NCI-H187 (cell line): ENCODE data around the gene KSR2.
A peak's percentile ranks its signal among the peaks of the same experiment; 100 is the strongest.
"Not testable (repeated sequence)": the region's sequence is repeated elsewhere in the genome, so short reads cannot be mapped to it uniquely, and the experiment has no call there.

ENCODE experiments used
- DNase-seq, 2 experiments: peaks; one replicate each; lab custom pipeline; 2025; lab: John Stamatoyannopoulos, UW

The KSR2 gene

DNA sequence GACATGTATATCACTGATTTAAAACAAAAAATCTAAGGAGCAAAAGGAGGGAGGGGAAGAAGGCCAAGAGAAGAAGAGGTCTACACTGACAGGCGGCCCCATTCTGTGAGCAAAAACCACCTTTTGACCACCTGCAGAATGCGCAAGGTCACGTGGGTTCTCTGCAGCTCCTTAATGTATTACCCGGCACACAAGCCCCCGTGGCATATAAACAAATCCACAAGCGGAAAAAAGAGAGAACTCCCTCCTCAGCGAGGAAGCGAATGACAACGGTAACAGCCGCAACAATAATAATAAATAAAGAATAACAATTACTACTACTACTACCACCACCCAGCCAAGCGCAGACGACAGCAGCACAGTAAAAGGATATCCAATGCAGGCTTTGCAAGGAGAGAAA is 1.3 kb downstream of the KSR2 start:
- peak; percentile 17 to 21 for DNase-seq

DNA sequence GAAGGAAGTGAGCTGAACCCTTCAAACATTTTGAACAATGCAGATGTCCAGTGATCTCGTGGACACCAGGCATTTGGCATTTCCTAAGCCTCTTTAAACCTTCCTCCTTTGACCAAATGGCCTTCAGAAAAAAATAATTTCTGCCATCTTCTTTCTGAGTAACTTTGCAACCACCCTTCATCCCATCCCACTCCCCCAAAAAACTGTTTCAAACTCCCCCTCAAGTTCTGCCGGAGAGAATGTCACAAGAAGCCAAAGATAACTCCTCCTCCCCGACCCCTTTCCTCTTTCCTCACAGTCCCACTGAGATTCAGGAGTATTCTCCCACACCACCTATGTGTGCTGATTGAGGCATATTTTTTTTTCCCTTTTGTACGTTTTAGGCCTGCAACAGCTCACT is 1.7 kb downstream of the KSR2 start:
- no peak for DNase-seq

DNA sequence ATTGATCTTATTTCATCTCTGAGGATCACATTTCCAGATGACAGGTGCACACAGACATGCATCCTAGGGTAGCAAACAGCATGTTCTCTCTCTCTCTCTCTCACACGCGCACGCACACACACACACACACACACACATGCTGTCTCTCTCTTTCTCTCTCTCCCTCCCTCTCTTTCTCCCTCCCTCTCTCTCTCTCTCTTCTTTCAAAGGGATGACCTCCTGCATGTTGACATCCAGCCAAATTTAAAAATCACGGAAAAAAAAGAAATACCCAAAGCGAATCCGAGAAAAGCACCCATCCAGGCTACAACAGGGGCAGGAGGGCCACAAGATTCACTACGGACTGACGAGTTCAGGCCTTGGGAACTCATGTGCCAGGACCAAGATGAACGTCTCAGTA is 2.3 kb downstream of the KSR2 start:
- peak in 1 of 2 experiments; percentile 80 for DNase-seq

DNA sequence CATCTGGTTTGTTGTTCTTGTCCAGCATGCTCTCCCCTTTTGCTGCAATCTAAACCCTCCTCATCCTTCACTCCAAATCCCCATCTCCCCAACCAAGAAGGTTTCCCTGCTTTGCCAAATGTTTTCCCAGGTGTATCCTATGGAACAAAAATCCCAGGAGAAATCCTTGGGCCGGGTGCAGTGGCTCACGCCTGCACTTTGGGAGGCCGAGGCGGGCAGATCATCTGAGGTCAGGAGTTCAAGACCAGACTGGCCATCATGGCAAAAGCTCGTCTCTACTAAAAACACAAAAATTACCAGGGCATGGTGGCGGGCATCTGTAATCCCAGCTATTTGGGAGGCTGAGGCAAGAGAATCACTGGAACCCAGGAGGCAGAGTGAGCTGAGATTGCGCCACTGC is 5.0 kb downstream of the KSR2 start:
- DNase-seq, result no peak

DNA sequence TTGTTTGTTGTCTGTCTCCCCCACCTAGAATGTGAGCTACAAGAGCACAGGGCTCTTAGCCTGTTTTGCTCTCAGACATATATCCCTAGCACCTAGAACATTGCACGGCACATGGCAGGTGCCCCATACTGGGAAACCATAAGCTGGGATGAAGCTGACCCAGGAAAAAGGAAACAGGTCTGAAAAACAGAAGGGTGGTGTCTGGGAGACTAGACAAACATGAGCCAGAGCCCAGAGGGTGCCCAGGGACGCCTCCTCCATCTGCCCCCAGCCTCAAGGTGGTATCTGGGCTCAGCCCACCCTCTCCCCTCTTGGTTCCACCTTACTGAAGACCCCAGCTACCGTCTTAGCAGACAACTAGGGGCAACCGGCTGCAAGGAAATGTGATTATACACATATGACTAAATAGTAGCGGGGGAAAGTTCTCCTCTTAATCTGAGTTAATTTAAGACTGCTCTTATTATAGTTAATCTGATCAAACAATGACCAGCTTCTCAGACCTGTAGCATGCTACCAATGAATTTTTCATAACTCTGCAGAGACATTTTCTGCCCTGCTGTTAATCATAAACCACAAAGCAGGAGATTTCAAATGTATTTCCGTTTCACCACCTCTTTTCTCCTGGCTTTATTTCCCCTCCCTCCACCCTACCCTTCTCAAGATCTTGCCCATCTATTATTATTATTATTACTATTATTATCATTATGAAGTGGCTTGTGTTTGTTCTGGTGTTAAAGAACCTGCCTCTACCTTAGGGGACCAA is 31.9 kb downstream of the KSR2 start:
- no peak for DNase-seq

DNA sequence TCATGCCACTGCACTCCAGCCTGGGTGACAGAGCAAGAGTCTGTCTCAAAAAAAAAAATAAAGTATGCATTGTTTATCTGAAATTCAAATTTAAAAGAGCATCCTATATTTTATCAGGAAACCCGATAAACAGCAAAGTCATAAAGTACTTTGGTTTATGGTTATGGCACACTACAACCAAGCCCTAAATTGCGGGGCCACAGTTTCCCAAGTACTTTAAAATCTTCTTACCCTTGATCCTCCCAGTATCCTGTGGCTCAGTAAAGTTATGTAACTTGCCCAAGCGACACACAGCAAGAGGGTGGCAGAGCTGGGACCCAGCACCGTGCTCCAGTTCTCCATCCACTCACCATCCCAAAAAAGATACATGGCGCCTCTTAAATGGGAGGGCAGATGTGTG is 35.2 kb downstream of the KSR2 start:
- no peak for DNase-seq

DNA sequence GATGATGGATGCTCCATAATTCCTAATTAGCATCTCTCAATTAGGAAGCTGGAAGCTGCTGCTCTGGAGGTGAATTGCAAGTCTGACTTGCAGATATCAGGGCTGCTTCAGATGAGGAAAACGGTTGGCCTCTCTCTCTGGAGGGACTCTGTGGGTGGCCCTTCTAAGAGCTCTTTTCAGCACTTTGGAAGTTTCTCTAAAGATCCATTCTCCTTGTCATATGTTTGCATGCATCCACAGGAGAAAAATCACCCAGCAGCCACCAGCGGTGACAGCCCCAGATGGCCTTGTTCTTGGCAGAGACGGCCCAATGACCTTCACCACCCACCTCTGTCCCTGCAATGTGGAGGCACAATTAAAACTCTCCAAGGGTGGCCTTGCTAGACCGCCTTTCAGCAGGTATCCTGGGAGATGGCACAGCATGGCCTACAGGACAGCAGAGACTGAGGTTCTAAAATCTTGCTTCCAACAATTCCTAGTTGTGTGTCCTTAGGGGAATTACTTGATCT is 42.3 kb downstream of the KSR2 start:
- DNase-seq, result no peak

DNA sequence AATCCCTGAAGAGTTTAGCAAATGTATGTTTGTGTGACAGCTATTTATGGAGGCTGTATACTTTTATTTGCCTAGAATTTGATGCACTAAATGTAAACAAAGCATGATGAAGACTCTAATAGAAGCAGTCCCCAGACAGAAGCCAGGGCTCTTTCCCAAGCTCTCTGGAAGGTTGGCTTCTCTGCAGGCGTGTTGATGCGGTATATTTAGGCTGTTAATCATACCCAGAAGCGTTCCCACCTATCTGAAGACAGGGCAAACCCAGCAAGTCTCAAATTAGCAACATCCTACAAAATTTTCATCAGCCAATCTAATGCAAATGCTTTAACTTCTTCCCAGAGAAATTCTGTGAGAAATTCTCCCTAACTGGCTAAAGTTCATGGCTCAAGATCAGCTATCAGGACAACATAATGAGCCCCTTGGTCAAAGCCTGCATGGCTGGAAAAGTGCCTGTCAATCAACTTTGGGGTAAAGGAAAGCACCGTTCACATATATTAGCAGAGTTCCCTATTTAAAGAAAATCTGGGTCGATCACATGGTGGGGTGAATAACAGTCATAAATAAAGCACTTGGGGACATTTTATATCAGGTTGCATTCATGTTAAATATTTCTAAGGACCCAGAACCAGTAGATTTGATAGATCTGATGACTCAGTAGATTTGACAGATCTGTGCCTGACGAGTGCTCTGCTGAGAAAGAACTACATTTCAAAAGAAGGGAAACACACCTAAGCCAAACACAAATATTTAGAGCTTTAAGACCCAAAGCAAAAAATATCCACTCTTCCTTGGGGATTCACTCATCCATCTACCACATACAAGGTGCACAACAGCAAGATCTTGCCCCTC is 46.6 kb downstream of the KSR2 start:
- no peak for DNase-seq

DNA sequence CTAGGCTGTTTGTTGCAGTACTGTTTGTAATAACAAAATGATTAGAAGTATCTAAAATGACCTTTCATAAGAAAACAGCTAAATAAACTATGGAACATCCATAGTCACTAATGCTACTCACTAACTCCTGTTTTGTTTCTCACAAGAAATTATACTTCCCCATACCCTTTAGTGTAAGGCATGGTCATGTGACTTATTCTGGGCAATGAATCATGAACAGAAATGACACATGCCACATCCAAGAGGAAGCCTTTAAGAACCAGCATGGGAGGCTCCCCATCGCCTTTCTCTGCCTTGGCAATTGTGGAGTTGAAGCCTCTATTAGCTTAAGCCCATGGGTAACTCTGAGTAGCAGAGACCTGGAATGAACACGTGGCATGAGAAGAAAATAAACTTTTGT is 49.3 kb downstream of the KSR2 start:
- no peak for DNase-seq

DNA sequence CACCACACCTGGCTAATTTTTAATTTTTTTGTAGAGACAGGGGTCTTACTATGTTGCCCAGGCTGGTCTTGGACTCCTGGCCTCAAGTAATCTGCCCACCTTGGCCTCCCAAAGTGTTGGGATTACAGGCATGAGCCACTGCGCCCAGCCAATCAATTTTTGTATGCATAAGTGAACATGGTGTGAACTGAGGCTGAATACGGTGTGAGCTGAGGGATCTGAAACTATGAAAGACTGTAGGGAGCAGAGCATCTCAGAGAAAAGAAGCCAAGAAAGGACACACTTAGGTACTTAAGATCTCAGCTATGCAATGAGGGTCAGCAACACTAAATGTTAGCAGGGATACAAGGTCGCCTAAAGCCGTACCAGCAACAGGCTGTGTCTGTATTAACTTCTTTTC is 54.1 kb downstream of the KSR2 start:
- no peak for DNase-seq

DNA sequence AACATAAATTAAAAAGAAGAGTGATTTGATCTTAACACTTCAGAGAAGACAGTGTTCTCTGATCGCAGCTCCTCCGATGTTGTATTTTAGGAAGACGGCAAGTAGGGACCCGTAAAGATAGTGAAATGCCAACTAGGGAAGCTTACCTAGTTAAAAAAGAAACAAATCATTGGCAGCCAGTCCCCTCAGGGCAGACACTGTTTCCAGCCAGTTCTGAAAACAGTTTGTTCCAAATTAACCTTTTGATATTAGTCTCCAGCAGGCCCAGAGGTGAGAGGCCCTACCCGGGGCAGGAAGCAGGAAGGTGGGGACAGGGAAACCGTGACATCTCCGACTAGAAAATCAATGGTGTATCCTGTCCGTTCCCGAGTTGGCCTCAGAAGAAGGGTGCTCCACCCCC is 56.0 kb downstream of the KSR2 start:
- DNase-seq, result no peak

DNA sequence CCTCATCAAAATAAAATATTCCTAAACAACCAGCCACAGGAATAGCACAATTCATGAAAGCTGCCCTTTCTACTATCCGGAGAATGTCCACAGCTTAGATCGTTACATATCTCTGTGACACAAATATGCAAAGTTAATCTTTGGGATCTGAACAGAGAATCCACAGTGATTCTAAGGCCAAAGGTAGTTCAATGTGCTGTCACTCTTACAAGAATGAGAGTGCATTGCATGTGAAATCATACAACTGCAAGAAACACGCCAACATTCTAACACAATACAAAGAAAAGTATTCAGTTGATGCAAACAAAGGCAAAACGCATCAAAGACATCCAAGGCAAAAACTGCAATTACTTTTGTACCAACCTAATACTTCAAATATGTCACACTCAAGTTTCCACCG is 60.4 kb downstream of the KSR2 start:
- no peak for DNase-seq

DNA sequence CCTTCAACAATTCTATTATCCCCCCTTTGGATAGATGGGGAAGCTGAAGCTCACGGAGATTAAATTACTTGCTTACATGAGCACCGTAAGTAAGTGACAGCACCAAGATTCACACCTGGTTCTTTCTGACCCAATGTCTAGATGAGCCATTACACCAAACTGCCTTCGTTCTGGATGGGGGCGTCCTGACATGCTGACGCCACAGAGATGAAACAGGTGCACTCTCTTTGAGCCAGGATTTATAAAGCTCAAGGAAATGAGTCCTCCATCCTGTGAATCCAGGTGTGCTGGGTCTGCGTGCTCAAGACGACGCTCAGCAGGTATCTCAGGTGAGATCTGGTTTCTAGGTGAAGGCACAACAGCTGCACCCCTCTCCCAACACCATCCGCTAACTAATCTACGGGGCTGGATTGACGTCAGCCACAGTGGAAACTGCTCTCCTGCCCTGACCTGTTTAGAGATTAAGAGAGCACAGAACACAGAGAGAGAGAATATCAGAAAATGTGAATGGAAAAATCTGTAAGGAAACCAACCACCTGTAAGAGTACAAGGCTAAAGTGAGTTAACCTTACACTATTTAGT is 61.6 kb downstream of the KSR2 start:
- DNase-seq, result peak; percentile 24 to 31

DNA sequence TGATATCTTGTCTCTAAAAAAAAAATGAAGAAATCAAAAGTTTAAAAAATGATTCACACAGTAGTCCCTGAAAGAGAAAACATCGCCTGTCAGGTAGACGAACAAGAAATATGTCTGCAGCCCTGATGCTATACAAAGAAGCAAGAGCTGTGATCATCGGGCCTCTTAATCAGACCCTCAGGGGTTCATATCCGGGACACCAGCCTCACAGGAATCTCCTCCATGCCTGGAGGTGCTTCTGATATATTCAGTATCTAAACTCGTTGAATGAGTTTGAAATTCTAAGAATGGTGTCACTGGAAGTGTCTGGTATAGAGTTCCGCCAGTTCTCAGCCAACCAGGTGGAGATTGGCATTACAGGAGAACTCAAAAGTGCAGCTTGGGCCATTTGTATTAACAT is 64.7 kb downstream of the KSR2 start:
- no peak for DNase-seq

DNA sequence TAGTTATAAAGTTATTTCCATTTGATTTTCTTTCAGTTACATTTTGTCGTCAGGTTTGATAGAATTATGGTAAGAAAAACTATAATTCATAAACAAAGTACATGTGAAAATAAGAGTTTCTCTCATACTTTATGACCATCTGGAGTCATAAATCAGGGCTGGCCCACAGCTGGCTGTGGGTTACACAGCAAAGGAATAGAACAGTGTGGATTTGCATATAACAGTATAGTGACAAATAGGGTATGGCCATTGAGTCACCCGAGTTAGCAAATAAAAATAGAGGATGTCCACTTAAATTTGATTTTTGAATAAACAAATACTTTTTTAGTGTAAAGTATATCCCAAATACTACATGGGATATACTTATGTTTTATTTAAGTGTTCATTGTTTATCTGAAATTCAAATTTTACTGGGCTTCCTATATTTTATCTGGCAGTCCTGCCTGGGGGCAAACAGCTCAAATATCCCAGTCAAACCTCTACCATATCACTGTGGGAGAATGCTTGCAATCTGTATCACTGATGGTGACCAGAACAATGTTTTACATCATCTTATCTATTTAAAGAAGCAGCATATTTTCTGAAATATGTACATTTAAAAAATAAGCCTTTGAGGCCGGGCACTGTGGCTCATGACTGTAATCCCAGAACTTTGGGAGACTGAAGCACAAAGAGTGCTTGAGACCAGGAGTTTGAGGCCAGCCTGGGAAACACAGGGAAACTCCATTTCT is 65.5 kb downstream of the KSR2 start:
- no peak for DNase-seq

DNA sequence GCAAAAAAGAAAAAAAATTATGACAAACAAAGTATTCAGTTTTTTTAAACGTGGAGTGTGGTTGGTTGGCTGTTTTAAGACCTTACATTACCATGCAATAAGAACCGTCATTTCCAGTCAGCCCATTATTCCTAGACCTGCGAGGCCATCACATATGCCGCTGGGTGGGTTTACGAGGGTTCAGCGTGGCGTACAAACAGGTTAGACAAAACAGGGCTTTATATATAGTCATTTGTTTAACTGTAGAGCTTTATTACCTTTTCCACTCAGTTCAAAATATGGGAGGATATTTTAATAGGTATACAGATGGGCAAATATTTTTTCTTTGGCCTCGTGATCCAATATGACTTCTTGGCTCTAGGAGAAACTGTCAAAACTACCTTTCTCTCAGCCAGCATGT is 67.2 kb downstream of the KSR2 start:
- DNase-seq, result no peak

DNA sequence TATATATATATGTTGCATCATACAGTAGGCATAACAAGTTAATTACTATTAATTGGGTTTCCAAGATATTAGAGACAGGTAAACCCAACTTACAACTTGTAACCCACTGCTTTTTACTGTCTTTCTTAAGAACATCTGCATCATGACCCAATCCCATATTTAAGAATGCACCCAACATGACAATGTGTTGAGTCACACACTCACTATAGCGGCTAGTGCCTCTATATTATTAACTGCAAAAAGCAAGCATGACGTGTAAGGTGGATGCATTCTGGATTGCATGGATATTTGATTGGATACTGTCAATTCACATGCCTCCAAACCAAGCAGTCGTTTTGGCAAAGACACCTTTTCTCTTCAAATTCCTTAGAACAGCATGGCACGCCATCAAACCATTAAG is 68.2 kb downstream of the KSR2 start:
- DNase-seq, result no peak

DNA sequence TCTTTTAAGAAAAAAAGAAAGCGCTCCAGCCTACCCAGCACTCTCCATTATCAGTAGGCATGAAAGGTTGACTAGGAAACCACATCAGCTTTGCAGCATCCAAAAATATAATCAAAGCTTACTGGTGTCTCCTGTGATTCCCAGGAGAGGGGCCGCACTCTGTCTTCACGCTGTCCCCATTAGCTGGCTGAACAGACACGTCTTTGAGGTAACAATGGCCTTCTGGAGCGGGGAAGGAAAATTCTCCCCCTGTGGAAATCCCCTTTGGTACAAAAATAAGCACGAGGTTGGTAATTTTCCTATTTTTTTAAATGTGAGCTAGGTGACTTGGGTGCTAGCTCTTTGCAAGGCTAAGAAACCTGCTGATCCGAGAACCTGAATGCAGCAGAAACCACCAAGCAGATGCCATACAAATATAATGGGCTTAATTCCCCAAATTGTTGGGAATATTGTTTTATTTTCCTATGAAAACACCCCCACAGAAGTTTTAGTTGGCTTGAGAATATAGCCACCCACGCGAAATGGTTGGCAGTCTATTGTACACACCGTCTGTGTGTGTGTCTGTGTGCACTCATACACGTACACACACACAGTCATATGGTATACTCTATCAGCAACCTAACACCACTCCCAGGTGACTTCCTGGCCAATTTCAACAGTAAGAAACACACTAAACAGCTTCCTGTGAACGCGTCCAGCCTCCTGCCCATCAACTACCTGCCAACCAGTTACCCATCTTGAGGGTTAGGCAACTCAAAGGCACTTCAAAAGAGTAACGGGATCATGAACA is 71.2 kb downstream of the KSR2 start:
- DNase-seq, result no peak

DNA sequence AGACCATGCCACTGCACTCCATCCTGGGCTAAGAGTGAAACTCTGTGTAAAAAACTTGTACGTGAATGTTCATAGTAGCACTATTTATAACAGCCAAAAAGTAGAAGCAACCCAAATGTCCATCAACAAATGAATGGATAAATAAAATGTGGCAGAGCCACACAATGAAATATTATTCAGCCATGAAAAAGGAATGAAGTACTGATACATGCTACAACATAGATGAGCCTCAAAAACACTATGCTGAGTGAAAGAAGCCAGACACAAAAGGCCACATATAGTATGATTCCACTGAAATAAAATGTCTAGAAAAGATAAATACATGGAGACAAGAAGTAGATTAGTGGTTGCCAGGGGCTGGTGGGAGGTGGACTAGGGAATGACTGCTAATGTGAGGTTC is 72.8 kb downstream of the KSR2 start:
- no peak for DNase-seq

DNA sequence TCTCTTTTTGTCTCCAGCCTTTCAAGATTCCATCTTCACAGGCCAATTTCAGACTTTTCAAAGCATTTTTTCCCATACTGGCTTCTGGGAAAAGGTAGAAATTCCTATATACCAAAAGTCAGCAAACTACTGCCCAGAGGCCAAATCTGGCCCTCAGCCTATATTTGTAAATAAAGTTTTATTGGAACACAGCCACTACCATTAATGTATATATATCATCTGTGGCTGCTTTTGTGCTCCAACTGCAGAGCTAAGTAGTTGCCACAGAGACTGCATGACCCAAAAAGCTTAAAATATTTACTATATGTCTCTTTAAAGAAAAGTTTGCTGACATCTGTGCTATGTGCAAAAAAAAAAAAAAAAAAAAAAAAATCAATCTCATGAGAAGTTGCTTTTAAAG is 76.3 kb downstream of the KSR2 start:
- DNase-seq, result no peak

DNA sequence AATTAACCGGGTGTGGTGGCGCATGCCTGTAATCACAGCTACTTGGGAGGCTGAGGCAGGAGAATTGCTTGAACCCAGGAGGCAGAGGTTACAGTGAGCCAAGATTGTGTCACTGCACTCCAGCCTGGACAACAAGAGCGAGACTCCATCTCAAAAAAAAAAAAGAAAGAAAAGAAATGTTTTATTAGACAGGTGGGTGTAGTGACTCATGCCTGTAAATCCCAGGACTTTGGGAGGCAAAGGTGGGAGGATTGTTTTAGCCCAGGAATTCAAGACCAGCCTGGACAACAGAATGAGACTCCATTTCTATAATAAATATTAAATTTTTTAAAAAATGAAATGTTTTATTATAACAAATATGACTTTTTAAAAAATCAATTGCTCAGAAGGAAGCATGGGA is 77.5 kb downstream of the KSR2 start:
- DNase-seq, result not testable (repeated sequence)
